Lower lobe of right lung (tissue), 2 donors: ENCODE results near the gene MAGEF1. TPM values are rescaled to one million over a fixed set of nuclear protein-coding genes. Genes with fewer than 3 reads are reported as not detected.

Experiments
- ATAC-seq, 2 donors: fragments of 200-7000 bp; cut with Tn5 transposase; one replicate each; pipeline ENCODE4 v1.9.1; 2020 to 2022; ENCODE audit warnings: mild to moderate bottlenecking in 2 of 2, moderate library complexity in 2 of 2
- DNase-seq: peaks from one replicate; pipeline ENCODE4 v3.0.0-alpha.2; 2020
- H3K27ac ChIP-seq: fragments of 200-600 bp; one replicate; pipeline ENCODE4 v1.8.0; 2022
- H3K27me3 ChIP-seq: fragments of 200-600 bp; one replicate; pipeline ENCODE4 v1.8.0; 2022; ENCODE audit warnings: low read depth
- H3K36me3 ChIP-seq: fragments of 200-600 bp; one replicate; pipeline ENCODE4 v1.8.0; 2022; ENCODE audit warnings: mild to moderate bottlenecking
- H3K4me1 ChIP-seq: fragments of 200-600 bp; one replicate; pipeline ENCODE4 v1.8.0; 2022
- H3K4me3 ChIP-seq: fragments of 200-600 bp; one replicate; pipeline ENCODE4 v1.8.0; 2022; ENCODE audit warnings: mild to moderate bottlenecking
- H3K9me3 ChIP-seq: fragments of 200-600 bp; one replicate; pipeline ENCODE4 v1.8.0; 2022
- intact Hi-C: fragments of 100-400 bp; cut with DNase I; formaldehyde crosslinking; loops from one replicate; pipeline ENCODE4 v1.11.0; 2022
- total RNA-seq: library from RNA; stranded (reverse); fragmentation: NEBNext Ultra II Directional; extraction: Animal tissue kit (Norgen Biotek cat#: 25700); gene quantifications from one replicate; pipeline ENCODE4 v1.2.1, GENCODE V29; 2021
- TF ChIP-seq, protein P1 (sequence below): fragments of 200-600 bp; IDR thresholded peaks from one replicate; pipeline ENCODE4 v1.8.0; 2022; ENCODE audit warnings: antibody characterized with exemption, mild to moderate bottlenecking
- donor health status: DM: no; HTN: yes; CAD: no; lungs with severe emphysema.

The MAGEF1 gene
- total RNA-seq, 1 donor from 2014 or later: 23.5 TPM

- DNase-seq (no peak), ATAC-seq (no peak)
- Histone ChIP-seq H3K9me3 (no peaks in the 10 kb centered on the region), H3K27me3 (no peaks in the 10 kb centered on the region), H3K4me3 (no peak overlapping the region), H3K4me1 (no peaks in the 10 kb centered on the region), H3K27ac (no peak overlapping the region), H3K36me3 (no peaks in the 10 kb centered on the region)
- intact Hi-C loops: no loop called here
- TF ChIP-seq, protein P1, sequence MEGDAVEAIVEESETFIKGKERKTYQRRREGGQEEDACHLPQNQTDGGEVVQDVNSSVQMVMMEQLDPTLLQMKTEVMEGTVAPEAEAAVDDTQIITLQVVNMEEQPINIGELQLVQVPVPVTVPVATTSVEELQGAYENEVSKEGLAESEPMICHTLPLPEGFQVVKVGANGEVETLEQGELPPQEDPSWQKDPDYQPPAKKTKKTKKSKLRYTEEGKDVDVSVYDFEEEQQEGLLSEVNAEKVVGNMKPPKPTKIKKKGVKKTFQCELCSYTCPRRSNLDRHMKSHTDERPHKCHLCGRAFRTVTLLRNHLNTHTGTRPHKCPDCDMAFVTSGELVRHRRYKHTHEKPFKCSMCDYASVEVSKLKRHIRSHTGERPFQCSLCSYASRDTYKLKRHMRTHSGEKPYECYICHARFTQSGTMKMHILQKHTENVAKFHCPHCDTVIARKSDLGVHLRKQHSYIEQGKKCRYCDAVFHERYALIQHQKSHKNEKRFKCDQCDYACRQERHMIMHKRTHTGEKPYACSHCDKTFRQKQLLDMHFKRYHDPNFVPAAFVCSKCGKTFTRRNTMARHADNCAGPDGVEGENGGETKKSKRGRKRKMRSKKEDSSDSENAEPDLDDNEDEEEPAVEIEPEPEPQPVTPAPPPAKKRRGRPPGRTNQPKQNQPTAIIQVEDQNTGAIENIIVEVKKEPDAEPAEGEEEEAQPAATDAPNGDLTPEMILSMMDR: no peak
Measured at GRCh38 chr3:184672335-184672734, 39.5 kb downstream of the MAGEF1 start.

DNA sequence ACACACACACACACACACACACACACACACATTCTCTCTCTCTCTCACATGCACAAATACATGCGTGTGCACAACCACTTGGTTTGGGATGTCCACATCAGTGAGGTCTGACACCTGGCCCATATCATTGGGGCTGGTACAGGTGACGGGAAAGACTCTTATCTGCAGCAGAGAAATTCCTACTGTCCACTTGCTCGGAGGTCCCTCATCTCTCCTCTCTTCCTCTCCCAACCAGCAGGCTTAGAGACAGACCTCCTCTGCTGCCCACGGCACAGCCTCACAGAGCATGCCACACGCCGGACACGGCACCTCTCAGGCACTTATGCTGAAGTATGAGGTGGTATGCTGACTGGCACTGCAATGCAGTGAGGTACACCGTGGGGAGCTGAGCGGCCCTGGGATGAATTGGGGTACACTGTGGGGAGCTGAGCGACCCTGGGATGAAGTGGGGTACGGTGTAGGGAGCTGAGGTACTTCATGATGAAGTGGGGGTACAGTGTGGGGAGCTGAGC is 41.7 kb downstream of the MAGEF1 start:
- Histone ChIP-seq H3K27me3 (no peaks in the 10 kb centered on the region), H3K4me3 (no peak overlapping the region), H3K27ac (no peak overlapping the region), H3K9me3 (no peaks in the 10 kb centered on the region), H3K36me3 (no peaks in the 10 kb centered on the region), H3K4me1 (no peaks in the 10 kb centered on the region)
- TF ChIP-seq, protein P1: no peak
- DNase-seq: no peak
- intact Hi-C loops: no loop called here
- ATAC-seq: no peak

- no peaks in the 10 kb centered on the region for H3K4me1 ChIP-seq
Measured at GRCh38 chr3:184669578-184669977, 42.3 kb downstream of the MAGEF1 start.

DNA sequence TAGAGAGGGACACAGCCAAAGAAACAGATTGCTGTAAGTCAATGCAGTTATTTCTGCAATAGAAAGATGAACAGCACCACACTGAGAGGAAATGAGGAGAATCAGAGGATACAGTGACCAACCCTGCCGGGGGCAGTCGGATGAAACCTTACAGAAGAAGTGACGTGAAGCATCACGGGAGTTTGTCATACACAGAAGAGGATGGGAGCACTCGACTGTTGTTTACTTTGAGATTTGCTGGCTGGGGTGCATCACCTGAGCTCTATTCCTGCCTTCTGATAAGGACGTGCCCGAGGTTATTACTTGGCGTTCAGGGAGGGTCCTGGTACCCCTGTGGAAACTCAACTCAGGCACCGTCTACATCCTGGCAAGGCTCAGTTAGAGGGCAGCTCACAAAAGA is 45.4 kb downstream of the MAGEF1 start:
- no peak for ATAC-seq
- H3K9me3 ChIP-seq: no peaks in the 10 kb centered on the region
- no peaks in the 10 kb centered on the region for H3K4me1 ChIP-seq
- H3K27ac ChIP-seq: no peak overlapping the region
- H3K36me3 ChIP-seq: no peaks in the 10 kb centered on the region
- no peak overlapping the region for H3K4me3 ChIP-seq
- TF ChIP-seq, protein P1: no peak
- intact Hi-C loops: no loop called here
- no peaks in the 10 kb centered on the region for H3K27me3 ChIP-seq
- no peak for DNase-seq

More at GRCh38 chr3:184669578-184669977, 42.3 kb downstream of the MAGEF1 start:
- TF ChIP-seq, protein P1: no peak
- Histone ChIP-seq H3K27me3 (no peaks in the 10 kb centered on the region), H3K9me3 (no peaks in the 10 kb centered on the region), H3K27ac (no peak overlapping the region), H3K4me3 (no peak overlapping the region), H3K36me3 (no peaks in the 10 kb centered on the region)
- no peak for DNase-seq
- intact Hi-C loops: no loop called here
- no peak for ATAC-seq

- ATAC-seq (no peak), DNase-seq (no peak)
- intact Hi-C loops: no loop called here
- TF ChIP-seq, protein P1: no peak
- H3K36me3 ChIP-seq: no peaks in the 10 kb centered on the region
- H3K27me3 ChIP-seq: no peaks in the 10 kb centered on the region
- H3K4me1 ChIP-seq: no peaks in the 10 kb centered on the region
- H3K27ac ChIP-seq: no peak overlapping the region
- no peaks in the 10 kb centered on the region for H3K9me3 ChIP-seq
- no peak overlapping the region for H3K4me3 ChIP-seq
Measured at GRCh38 chr3:184665101-184665500, 46.8 kb downstream of the MAGEF1 start.

- no peak for ATAC-seq
- Histone ChIP-seq H3K9me3 (no peaks in the 10 kb centered on the region), H3K36me3 (no peaks in the 10 kb centered on the region), H3K4me3 (no peak overlapping the region), H3K27me3 (no peaks in the 10 kb centered on the region), H3K27ac (no peak overlapping the region), H3K4me1 (no peaks in the 10 kb centered on the region)
- intact Hi-C loops: no loop called here
- DNase-seq: no peak
- TF ChIP-seq, protein P1: no peak
Measured at GRCh38 chr3:184663756-184664155, 48.1 kb downstream of the MAGEF1 start.
